SK-MEL-5 (cell line): ENCODE results near the gene ICAM2. TPM values are rescaled to one million over a fixed set of nuclear protein-coding genes. Genes with fewer than 3 reads are reported as not detected.

Source experiments
- DNase-seq: peaks from one replicate; pipeline ENCODE4 v3.0.0-alpha.2; 2016; ENCODE audit warnings: low read depth, low spot score
- in situ Hi-C: cut with HindIII; loops from 2 replicates; pipeline ENCODE4 v1.10.0; 2016; ENCODE audit warnings: low sequenced_read_pairs, high pct_unique_total_duplicates, low pct_unique_long_range_greater_than_20kb
- total RNA-seq: library from RNA; depleted of rRNA; stranded (reverse); fragments of >200 nt; shearing (Covaris generic); gene quantifications from 2 replicates; pipeline ENCODE4 v1.2.3, GENCODE V29; 2014

The ICAM2 gene
- total RNA-seq, 1 experiment from 2014 or later, result 0.71 TPM

DNA sequence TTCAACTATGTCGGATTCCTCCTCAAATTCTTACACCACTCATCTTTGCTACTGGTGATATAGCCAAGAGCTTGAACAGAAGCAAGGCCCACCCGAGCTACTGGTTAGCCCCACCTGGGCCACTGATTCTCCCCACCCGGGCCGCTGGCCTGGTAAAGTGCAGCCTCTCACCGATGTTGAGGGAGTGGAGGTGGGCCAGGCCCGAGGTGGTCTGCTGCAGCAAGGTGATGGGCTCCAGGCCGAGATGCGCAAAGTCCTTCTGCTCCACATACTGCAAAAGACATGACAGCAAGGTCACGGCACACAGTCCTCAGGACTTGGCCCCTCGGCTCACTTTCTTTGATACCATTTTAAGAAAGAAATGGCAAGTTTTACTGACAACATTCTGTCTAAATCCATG lies 32.7 kb upstream of the ICAM2 start:
- in situ Hi-C loops, result no loop called here

DNA sequence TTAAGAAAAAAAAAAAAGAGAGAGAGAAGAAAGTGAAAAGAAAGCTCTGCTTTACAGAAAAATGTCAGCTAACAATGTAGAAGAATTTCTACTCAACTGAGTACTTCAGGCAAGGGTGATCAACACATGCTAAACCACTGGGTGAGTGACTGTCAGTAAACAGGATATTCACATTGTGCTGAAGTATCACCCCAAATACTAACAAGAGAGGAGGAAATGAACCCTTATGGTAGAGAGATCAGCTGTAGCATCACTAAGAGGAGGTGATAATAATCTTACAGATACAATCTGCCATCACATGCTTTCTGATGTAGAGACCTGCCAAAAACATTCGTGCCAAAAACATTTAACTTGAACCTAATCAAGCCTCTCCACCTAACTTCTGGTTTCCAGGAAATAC lies 30.7 kb upstream of the ICAM2 start:
- DNase-seq, result no peak
- in situ Hi-C loops, result no loop called here

More for the DNA sequence above, 32.7 kb upstream of the ICAM2 start:
- DNase-seq, result no peak

DNA sequence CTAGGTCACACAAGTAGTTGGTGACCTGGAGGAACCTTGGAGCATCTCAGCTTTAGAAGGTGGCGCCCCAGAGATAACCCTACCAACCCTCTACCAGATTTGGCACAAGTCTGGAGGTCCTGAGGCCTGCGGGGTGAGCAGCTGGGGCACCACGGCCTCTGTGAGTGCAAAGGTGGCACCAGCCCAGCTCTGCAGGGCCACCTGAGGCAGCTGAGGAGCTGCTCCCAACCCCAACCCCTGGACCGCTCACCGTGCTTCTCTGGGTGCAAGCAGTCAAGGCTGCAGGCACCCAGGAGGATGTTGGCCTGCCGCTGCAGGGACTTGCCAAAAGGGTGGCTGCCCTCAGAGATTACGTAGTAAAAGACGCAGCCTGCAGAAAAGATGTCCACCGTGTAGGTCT lies 28.4 kb upstream of the ICAM2 start:
- in situ Hi-C loops, result no loop called here
- DNase-seq, result no peak

DNA sequence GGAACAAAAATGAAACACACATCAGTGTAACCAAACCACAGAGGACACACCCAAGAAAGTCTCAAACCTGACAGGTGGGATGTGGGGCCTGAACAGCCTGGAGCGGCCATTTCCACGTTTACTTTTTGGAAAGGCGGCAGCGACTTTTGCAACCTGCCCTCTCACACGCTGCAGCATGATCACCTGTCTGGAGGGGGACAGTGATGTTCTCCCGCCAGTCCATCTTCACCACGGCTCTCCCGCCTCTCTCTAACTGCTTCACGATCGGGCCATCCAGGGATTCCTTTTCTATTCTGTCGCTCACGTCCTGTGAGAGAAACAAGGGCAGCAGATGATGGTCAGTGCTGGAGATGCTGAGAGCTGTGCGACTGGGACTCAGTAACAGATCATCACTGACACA lies 24.7 kb upstream of the ICAM2 start:
- DNase-seq, result no peak
- in situ Hi-C loops, result no loop called here

- in situ Hi-C loops, result no loop called here
- DNase-seq, result no peak
These were observed 22.5 kb upstream of the ICAM2 start for GRCh38 chr17:64042700-64043485.

DNA sequence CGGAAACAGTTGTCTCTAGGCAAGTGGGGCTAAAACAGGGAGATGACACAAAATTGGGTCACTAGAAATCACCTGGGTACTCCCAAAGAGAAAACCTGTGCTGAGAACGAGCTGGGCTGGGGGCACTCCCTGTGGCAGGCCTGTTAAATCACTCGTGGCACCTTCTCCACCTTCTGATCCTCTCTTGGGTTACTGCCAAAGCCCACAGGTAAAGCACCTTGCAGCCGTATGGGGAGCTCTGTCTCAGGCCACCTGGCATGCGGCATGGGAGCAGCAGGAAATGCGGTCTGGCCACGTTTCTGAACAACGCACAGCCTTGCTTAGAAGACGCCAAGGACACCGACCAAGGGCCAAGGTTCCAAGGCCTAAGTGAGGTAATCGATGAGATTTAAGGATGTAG lies 21.5 kb upstream of the ICAM2 start:
- in situ Hi-C loops, result no loop called here

GRCh38 chr17:64040206-64040605 lies 19.8 kb upstream of the ICAM2 start:
- DNase-seq, result no peak
- in situ Hi-C loops, result no loop called here

More for the DNA sequence above, 21.5 kb upstream of the ICAM2 start:
- DNase-seq, result no peak

GRCh38 chr17:64039106-64039400 lies 18.6 kb upstream of the ICAM2 start:
- in situ Hi-C loops, result no loop called here
- DNase-seq, result no peak

GRCh38 chr17:64038331-64039105 lies 18.1 kb upstream of the ICAM2 start:
- in situ Hi-C loops, result no loop called here
- no peak for DNase-seq

DNA sequence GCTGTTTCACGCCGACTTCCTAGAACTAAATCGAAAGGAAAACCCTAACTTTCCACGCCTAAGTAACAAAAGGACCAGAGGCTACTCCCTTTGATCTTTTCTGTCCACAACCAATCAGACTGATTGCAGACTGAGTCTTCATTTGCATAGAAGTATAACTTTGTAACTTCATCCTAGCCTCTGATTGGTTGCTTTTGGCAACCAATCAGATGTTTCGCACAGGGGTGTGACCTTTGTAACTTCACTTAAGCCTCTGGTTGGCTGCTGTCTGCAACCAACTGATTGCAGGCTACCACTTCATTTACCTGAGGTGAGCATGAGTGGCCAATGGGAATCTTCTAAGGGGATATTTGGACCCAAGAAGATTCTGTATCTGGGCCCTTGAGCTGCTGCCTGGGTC lies 17.4 kb upstream of the ICAM2 start:
- DNase-seq, result no peak
- in situ Hi-C loops, result no loop called here

DNA sequence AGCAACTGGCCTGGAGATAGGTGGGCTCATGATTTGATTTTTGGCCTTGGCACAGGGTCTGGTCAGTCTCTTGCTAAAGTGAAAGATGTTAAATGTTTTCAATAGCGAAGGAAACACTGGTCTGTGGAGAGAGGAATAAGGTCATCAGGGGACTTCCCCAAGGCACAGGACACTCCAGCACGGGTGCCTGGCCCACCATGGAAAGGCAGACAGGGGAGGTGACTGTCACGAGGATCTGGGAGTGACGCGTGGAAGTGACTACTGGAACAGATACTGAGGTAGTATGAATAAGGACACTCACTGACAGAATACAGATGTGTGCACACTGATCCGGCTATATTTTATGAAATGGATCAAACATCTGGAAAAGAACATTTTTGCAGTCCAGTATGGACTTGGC lies 16.7 kb upstream of the ICAM2 start:
- in situ Hi-C loops, result no loop called here
- DNase-seq, result no peak

DNA sequence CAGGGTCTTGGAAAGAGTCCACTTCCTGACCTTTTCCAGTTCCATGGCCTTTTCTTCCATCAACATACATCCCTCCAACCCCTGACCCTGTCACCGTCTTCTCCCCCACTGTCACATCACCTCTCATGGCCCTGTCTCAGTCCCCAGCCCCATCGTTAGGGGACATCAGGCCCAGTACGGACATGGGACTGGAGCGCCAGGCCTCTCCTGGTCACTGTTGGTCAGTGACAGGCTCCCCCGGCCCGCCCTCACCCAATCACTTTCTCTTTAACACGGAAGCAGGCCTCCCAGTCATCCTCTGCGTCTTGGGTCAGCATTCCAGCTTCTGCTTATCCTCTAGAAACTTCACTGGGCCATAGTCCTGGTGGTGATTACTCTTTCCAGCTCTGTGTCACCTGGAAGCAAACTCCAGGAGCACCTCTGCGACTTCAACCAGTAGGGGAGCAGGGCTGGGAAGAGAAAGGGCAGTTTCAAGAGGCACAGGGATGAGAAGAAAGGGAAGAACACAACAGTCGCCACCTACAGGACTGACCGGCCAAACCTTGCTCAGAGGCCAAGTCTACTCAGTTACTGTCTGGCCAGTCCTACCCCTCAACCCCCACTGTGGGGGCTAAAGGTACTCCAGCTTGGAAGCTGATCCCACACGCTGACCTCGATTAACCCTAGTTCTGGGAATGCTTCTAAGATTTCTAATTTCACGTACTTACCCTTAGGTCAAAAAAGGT lies 15.9 kb upstream of the ICAM2 start:
- DNase-seq, result peak; percentile 63
- in situ Hi-C loops, result no loop called here

DNA sequence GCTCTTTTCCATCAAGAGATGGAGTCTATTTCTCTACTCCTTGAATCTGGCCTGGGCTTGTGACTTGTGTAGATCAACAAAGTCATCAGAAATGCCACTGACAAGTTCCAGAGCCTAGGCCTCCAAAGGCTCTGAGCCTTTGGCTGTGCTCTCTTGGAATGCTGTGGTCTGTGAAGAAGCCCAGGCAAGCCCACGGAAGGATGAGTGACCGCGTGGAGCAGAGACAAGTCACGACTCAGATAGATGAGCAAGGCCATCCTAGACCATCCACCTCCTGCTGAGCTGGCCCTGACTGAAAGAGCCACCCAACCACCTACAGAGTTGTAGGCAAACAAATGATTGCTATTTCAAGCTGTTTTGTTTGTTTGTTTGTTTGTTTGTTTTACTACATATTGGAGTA lies 11.6 kb upstream of the ICAM2 start:
- in situ Hi-C loops, result no loop called here
- DNase-seq, result no peak

DNA sequence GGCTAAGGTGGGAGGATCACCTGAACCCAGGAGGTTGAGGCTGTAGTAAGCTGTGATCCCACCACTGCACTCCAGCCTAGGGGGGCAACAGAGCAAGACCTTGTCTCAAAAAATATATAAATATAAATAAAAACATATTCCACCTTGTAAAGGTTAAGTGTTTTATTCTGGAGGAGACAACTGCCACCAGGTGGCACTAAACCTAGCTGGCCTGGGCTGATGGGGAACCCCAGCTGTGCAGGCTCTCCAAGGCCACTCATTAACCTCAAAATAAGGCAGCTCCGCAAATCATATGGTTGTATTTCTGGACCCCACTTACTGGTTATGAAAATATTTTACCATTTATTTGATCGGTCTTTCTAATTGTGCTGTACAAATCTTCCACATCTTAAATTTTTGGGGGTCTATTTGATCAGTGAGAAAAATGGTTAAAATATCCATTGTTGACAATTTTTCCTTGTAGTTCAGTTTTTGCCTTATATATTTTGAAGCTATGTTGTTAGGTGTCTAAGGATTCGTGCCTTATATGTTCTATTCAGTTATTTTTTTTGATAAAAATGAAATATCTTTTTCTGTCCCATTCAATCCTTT lies 8.5 kb upstream of the ICAM2 start:
- in situ Hi-C loops, result no loop called here
- DNase-seq, result peak; percentile 73

GRCh38 chr17:64025732-64026294 lies 5.4 kb upstream of the ICAM2 start:
- in situ Hi-C loops, result no loop called here
- DNase-seq, result peak; percentile 91

DNA sequence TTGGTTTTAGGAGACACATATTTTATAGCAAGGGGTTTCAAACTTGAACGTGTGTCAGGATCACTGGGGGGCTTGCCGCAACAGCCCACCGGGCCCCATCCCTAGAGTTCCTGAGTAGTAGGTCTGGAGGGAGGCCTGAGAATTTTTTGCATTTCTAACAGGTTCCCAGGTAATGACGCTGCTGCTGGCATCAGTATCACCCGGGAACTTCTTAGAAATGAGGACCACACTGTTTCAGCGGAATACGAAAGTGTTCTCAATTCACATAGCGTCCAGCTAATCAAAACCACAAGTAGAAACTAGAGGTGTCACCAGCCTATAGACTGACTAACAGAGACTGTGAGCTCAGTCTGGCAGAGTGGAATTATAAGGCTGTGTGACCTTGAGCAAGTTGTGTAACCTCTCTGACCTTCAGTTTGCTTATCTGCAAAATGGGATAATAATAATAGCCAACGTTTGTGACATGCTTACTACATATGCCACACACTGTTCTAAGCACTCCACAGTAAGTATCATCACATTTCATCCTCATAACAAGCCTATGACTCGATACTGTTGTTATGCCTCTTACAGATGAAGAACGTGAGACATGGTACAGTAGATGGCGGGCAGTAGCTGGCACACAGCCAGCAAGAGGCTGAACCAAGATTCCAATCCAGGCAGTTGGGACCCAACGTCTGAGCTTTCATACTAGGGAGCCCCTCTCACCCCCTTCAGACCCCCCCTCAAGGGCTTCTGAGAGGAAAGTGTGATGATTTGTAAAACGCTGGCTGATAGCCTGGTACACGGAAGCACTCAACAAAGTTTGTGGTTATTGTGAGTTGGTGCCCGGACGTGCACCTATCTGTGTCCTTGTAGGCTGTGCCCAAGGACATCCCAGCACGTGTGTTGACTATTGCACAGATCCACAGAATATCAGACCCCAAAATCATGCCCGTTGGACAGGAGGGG lies 4.6 kb upstream of the ICAM2 start:
- no peak for DNase-seq
- in situ Hi-C loops, result no loop called here

DNA sequence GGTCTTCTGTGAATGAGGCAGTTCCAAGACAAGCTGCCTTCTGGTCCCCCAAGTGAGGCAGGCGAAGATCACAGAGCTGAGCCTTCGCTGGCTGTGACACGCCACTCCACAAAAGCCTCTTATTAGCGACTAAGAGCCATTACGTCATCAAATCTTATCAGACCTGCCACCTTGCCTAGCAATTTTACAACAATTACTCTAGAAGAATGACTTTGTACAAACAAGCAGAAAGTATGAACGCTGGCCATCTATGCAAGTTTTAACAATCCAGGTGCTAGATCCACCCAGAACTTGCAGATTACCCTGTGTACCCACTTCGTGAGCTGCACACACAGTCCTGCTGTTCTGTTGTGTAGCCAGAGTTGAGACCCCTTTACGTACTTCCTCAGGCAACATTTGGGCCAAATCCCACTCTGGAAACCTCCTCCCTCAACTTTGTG lies 3.8 kb upstream of the ICAM2 start:
- DNase-seq, result no peak
- in situ Hi-C loops, result no loop called here
